UCSD-AML1 (cell line): ENCODE measurements around the gene CASP6.
"Not testable (repeated sequence)": the region's sequence is repeated elsewhere in the genome, so short reads cannot be mapped to it uniquely, and the experiment has no call there.

ENCODE experiments used
- DNase-seq: peaks from one replicate; lab custom pipeline; 2025; ENCODE audit not compliant: unreplicated experiment; lab: John Stamatoyannopoulos, UW

Gene CASP6

GRCh38 chr4:109721033-109721432 is 17.8 kb upstream of the CASP6 start:
- no peak for DNase-seq

DNA sequence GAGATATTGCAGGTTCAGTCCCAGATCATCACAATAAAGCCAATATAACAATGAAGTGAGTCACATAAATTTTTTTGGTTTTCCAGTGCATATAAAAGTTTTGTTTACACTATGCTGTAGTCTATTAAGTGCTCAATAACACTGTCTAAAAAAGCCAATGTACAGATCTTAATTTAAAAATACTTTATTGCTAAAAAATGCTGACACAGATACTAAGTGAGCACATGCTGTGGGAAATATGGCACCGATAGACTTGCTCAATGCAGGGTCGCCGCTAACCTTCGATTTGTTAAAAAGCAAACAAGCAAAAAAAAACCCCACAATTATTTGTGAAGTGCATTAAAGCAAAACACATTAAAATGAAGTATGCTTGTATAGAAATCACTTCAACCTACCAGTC is 16.4 kb upstream of the CASP6 start:
- DNase-seq: no peak

DNA sequence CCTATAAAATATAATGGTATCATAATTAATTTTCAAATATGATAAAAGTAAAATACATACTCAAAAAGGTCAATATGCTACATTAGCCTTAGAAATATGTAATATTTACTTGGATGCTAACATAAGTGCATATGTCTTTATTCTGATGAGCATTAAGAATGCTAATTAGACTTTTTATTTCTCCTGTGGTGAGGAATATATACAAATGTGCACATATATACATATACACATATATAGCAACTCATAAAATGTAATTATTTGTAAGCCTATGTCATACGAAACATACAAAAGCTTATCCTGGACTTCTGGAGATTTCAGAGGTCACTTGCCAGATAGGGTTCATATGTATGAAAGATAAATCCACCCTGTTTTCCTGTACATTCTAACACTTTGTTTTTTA is 15.5 kb upstream of the CASP6 start:
- no peak for DNase-seq

DNA sequence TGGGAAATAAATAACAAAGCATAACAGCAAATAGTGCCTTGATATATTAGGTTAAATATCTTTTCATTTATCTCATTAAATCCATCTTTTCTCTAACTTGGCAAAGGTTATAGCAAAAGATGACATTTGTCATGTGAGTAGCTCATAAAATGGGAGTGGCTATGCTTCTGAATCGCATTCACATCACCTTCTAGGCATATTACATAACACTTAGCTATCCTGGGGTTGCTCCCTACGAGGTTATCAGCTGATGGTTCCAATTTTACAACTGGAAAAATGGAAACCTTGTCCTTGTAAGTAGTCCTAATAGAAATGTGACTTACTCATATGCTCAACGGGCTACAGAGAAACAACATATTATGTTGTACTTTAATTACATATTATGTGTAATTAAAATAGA is 10.3 kb upstream of the CASP6 start:
- no peak for DNase-seq

DNA sequence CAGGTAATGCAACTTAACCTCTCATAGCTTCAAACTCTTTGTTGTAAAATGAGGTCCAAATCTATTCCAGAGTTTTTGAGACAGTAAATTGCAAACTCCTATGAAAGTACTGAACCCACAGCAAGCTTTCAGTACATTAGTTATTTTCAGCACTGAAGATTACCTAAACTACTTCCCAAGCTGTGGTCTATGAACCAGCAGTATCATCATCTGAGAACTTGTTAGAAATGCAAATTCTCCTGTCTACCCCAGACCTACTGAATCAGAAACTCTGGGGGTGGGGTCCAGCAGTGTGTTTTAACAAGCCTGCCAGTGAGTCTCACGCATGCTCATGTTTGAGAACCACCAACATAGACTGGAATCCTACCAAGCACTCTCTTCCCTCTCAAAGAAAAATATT is 5.7 kb upstream of the CASP6 start:
- no peak for DNase-seq

DNA sequence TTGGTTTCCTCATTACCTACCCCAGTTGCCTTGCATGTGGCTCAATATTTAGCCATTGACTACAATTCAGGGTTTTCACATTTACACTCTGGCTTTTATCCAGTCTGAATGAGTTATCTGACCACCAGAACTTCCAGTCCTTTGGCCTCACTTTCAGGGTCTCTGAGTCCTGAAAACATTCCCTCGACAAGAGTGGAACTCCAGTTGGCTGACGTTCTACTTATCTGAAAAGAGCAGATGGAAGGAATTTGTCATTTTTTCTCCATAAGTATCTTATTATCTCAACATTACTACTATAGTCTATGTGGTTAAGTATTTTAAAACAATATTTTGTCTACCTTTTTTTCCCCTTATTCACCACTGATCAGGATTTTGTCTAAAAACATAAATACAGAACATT is 5.2 kb upstream of the CASP6 start:
- DNase-seq: no peak

DNA sequence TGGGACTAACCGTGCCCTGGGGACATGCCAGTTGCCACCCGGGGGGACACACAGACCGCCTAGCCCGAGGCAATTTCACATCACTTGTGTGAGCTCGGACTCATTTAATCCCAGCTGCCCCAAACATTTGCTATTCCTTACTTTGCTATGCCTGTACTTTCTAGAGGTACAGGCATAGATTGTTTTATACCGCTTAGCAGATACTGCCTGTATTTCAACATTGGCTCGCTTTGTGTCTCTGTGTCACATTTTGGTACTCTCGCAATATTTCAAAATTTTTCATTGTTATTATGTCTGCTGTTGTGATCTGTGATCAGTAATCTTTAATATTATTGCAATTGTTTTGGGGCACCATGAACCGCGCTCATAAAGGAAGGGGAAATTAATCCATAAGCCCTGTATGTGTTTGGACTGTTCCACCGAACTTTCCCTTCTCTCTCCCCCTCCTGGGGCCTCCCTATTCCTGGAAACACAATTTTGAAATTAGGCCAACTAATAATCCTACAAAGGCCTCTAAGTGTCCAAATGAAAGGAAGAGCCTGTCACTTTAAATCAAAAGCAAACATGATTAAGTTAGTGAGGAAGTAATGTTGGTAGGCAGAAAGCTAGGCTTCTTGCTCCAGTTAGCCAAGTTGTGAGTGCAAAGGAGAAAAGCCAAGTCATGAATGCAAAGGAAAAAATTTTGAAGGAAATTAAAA is 568 bp upstream of the CASP6 start:
- DNase-seq: no peak

GRCh38 chr4:109701566-109702410 is 1.5 kb downstream of the CASP6 start:
- DNase-seq: peak; percentile 14

DNA sequence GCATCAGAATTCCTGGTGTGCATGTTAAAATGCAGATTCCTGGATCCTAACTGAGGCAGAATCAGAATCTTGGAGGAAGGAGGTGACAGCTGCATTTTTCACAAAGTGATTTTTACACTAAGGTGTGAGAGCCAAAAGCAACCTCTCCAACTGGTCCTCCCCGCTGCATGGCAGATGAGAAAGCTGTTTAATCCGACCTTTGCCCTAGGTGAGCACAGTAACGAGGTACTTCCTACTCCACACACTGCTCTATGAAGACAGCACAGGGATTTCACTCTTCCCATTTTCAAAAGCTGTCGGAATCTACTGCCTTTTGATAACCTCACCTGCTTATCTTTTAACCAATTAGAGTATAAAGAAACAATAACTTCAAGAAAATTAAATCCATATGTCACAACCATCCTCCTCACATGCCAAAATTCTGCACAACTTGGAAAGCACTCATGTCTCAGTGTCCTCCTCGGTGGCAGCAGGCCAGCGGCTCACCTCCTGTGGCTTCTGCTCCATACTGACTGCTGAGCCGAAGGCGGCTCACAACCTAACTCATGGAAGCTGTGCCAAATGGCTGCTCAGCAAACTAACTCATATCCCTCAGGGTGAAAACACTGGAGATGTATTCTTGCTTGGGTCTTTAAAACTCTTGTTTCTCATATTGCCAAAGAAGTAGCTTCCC is 3.6 kb downstream of the CASP6 start:
- no peak for DNase-seq

DNA sequence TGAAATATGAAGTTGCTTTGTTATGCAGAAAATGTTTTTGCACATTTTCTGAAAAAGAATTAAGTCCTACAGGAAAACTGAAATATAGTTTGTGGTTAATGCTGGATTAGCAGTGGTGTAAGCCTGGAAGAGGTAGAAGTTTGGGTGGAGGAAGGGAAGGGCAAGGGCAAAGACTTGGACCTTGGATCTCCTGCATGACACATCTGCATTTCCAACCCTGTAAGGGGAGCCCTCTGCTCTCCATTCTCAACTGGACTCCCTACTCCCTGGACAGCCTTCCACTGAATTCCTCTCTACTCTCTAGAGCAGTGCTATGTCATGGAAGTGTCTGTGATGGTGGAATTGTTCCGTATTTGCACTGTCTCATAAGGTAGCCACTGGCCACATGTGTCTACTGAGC is 4.6 kb downstream of the CASP6 start:
- DNase-seq: no peak

DNA sequence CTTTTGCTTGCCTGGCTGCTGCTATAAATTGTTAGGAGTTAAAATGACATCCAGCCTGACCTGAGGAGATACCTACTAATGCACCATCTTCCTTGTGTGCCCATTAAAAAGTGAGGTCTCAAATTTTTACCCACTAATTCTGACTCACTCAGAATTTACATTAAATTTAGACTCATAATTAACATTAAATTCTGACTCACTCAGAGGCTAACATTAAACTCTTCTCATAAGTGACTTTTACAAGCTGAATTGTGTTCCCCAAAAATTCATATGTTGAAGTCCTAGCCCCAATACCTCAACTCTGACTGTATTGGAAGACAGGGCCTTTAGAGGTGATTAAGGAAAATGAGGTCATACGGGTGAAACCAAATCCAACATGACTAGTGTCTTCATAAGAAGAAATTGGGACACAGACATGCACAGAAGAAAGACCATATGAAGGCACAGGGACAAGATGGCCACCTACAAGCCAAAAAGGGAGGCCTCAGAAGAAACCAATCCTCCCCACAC is 11.8 kb downstream of the CASP6 start:
- DNase-seq: no peak

DNA sequence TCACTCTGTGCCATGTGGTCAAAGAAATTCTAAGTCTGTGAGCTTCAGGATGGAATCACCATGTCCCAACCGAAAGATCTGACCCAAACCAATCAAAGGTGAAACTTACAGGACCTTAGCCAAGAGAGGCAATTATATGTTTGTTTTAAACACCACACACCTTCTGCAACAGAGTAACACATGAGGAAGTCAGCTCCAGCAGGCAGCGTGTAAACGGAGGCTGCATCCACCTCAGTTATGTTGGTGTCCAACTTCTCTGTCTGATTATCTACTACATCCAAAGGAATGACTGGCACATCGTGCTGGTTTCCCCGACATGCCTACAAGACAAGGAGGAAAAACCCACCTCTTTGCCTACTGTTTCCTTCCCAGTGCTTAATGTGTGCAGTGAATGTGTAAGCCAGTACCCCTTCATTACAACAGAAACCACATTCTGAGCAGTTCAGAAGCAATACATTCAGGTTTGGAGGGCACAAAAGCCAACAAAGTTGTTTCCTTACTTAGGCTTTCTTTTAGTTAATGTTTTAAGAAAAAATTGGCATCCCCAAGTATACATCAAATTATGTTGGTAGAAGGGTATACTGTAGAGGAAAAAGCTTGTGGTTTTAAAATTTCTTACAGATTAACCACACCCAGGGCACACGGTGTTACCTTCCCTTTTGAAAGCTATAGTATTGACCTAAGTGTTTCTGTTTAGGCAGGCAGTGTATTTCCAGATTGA is 12.4 kb downstream of the CASP6 start:
- DNase-seq: no peak

DNA sequence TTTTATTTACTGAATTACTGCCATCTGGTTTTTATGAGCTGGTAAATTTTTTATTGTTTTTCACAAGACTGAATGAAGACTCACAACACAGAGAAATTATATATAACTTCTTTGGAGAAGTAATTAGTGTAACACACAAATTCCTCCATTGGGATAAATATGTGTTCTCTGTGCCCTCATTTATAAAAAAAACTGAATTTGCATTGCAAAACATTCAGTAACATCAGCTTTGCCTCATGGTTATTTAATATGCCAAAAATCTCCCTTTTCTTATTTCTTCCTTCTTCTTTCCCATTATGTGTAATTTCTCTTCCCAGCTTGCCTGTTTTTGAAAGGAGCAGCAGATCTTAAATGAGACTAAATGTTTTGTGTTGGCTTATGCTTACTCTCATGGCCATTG is 18.5 kb downstream of the CASP6 start:
- no peak for DNase-seq

DNA sequence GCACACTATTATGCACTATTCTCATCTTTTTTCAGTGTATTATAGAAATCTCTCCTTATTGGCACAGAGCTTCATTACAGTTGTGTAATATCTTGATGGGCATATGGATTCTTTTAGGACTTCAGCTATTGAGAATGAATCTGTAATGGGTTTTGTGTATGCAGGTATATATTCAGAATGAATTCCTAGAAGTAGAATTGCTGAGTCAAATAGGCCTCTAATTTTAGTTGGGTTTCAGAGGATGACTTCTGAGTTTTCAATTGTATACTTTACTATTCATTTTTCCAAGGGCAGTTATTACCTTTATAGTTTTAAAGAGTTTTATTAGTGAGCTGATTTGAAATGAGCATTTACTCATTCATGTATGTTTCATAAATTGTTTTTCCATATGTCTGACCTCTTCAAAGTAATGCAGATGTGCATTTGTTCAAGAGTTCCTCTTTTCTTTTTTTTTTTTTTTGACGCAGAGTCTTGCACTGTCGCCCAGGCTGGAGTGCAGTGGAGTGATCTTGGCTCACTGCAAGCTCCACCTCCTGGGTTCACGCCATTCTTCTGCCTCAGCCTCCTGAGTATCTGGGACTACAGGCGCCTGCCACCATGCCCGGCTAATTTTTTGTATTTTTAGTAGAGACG is 19.5 kb downstream of the CASP6 start:
- no peak for DNase-seq

- no peak for DNase-seq
Measured at GRCh38 chr4:109682875-109683274, 20.4 kb downstream of the CASP6 start.

- not testable (repeated sequence) for DNase-seq
Measured at GRCh38 chr4:109678925-109679324, 24.3 kb downstream of the CASP6 start.

DNA sequence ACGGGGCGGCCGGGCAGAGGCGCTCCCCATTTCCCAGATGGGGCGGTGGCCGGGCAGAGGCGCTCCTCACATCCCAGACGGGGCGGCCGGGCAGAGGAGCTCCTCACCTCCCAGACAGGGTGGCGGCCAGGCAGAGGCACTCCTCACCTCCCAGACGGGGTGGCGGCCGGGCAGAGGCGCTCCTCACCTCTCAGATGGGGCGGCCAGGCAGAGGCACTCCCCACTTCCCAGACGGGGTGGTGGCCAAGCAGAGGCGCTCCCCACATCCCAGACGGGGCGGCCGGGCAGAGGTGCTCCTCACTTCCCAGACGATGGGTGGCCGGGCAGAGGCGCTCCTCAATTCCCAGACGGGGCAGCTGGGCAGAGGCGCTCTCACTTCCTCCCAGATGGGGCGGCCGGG is 24.8 kb downstream of the CASP6 start:
- not testable (repeated sequence) for DNase-seq

GRCh38 chr4:109676886-109677285 is 26.4 kb downstream of the CASP6 start:
- DNase-seq: no peak

DNA sequence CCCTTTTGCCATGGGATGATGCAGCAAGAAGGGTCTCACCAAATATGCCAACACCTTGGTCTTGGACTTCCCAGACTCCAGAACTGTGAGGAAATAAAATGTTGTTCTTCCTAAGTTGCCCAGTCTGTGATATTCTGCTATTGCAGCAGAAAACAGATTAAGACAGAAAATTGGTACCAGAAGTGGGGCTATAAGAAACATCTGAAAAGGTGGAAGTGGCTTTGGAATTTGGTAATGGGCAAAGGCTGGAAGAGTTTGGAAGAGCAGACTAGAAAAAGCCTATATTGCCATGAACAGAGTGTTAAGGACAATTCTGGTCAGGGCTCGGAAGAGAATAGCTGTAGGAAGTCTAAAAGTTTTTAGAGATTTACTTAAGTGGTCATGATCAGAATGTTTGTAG is 27.4 kb downstream of the CASP6 start:
- no peak for DNase-seq

DNA sequence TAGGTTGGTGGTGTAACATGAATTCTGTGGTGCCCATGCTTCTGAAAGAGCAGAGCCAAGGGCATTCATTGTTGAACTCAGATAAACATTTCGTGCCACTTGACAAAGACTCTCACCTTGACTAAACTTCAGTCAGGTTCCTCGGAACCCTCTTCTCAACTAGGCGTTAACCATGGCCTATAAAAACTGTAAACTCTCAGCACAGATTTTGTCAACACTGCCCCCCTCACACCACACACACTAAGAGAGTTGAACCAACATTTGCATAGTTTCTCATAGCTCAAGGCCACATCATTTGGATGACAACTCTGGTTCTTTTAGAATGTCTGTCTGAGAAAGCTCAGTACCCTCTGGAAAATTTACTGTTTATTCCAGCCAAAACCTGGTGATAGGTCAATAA is 28.1 kb downstream of the CASP6 start:
- no peak for DNase-seq

DNA sequence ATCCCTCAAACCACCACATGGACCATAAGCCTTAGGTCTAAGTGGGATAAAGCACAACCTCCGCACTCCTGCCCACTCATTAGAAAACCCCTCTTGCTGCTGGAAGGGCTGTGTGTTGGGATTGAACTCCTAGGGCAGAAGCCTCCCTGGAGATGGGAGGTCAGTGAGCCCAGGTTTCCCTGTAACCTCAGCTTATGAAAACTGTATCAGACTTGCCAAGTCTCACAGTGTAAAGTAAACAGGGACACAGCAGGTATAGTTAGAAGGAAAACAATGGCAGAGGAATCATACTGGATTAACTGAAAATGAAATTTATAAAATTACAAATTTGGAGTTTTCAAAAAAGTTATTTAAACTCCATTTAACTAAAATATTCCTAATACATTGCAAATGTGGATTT is 29.9 kb downstream of the CASP6 start:
- DNase-seq: no peak
